IMR-90 (cell line): Measurements from ENCODE around the gene SLX4IP. TPM values are rescaled to one million over a fixed set of nuclear protein-coding genes. Genes with fewer than 3 reads are reported as not detected.

Source experiments
- ATAC-seq: fragments of 200-7000 bp; cut with Tn5 transposase; 2 replicates; pipeline ENCODE4 v1.9.1; 2020; ENCODE audit warnings: low read depth, mild to moderate bottlenecking, moderate library complexity
- BruUV-seq: library from RNA; stranded (reverse); fragments of 400-500 nt; replicated peaks from 2 replicates; lab custom pipeline; 2021; lab: Mats Ljungman, UMichigan
- CTCF ChIA-PET: fragments of 300-600 bp; formaldehyde crosslinking; extraction: SDS; loops from one replicate; lab custom pipeline; 2021; ENCODE audit warnings: antibody characterized with exemption; lab: Yijun Ruan, JAX
- POLR2A ChIA-PET: fragments of 300-600 bp; sonication (Branson Sonifier 250); formaldehyde crosslinking; loops from one replicate; lab custom pipeline; 2022; ENCODE audit warnings: antibody characterized with exemption; ENCODE audit not compliant: unreplicated experiment; lab: Charles Lee
- DNase-seq: peaks from one replicate; pipeline ENCODE4 v3.0.0; 2013
- H2AFZ ChIP-seq: replicated peaks from 2 replicates; pipeline ENCODE3; 2013; ENCODE audit warnings: low read length, mild to moderate bottlenecking; ENCODE audit not compliant: poor library complexity
- H2AK5ac ChIP-seq: 2 replicates; pipeline ENCODE4 v1.6.1; 2013; ENCODE audit warnings: low read depth, low read length, inconsistent platforms
- H2AK9ac ChIP-seq: replicated peaks from 2 replicates; pipeline ENCODE3; 2013; ENCODE audit warnings: mild to moderate bottlenecking, low read depth, low read length, moderate library complexity; ENCODE audit not compliant: poor library complexity
- H2BK120ac ChIP-seq: 2 replicates; pipeline ENCODE4 v1.6.1; 2013; ENCODE audit warnings: low read depth, low read length, inconsistent platforms
- H2BK15ac ChIP-seq: 3 replicates; pipeline ENCODE4 v1.6.1; 2013; ENCODE audit warnings: low read depth, low read length, inconsistent platforms
- H2BK20ac ChIP-seq: 2 replicates; pipeline ENCODE4 v1.6.1; 2013; ENCODE audit warnings: low read depth, mild to moderate bottlenecking, inconsistent platforms, low read length, moderate library complexity
- H2BK5ac ChIP-seq: 2 replicates; pipeline ENCODE4 v1.6.1; 2013; ENCODE audit warnings: mild to moderate bottlenecking, low read depth, low read length, inconsistent platforms; ENCODE audit not compliant: poor library complexity, severe bottlenecking
- H3K14ac ChIP-seq: replicated peaks from 2 replicates; pipeline ENCODE4 v1.6.1; 2013; ENCODE audit warnings: low read depth, low read length, inconsistent platforms
- H3K18ac ChIP-seq: 2 replicates; pipeline ENCODE4 v1.6.1; 2013; ENCODE audit warnings: low read depth, low read length, control low read depth
- H3K23ac ChIP-seq: 2 replicates; pipeline ENCODE4 v1.6.1; 2013; ENCODE audit warnings: low read depth, low read length, inconsistent platforms
- H3K27ac ChIP-seq: 2 replicates; pipeline ENCODE4 v1.5.1; 2013; ENCODE audit warnings: mild to moderate bottlenecking, control low read depth, low read length; ENCODE audit not compliant: insufficient read depth
- H3K27me3 ChIP-seq: 2 replicates; pipeline ENCODE4 v1.6.1; 2013; ENCODE audit warnings: low read length; ENCODE audit not compliant: control insufficient read depth, insufficient read depth
- H3K36me3 ChIP-seq: 2 replicates; pipeline ENCODE4 v1.6.1; 2013; ENCODE audit warnings: low read length, mixed read lengths; ENCODE audit not compliant: control insufficient read depth, insufficient read depth
- H3K4ac ChIP-seq: 2 replicates; pipeline ENCODE4 v1.6.1; 2013; ENCODE audit warnings: low read depth, low read length, inconsistent platforms
- H3K4me1 ChIP-seq: 2 replicates; pipeline ENCODE4 v1.6.1; 2013; ENCODE audit warnings: low read length, mixed read lengths; ENCODE audit not compliant: control insufficient read depth, insufficient read depth
- H3K4me2 ChIP-seq: 2 replicates; pipeline ENCODE4 v1.6.1; 2013; ENCODE audit warnings: low read depth, mild to moderate bottlenecking, control low read depth, low read length, moderate library complexity
- H3K4me3 ChIP-seq: 2 replicates; pipeline ENCODE4 v1.5.1; 2013; ENCODE audit warnings: low read depth, mild to moderate bottlenecking, control low read depth, low read length, moderate library complexity; ENCODE audit not compliant: insufficient read depth
- H3K56ac ChIP-seq: 2 replicates; pipeline ENCODE4 v1.6.1; 2013; ENCODE audit warnings: low read length, inconsistent platforms; ENCODE audit not compliant: insufficient read depth; ENCODE audit errors: extremely low read depth
- H3K79me1 ChIP-seq, 2 experiments: 2 replicates each; pipeline ENCODE4 v1.6.1; 2013; ENCODE audit warnings: low read length in 2 of 2, inconsistent platforms in 1 of 2, low read depth in 1 of 2
- H3K9ac ChIP-seq: 2 replicates; pipeline ENCODE4 v1.6.1; 2013; ENCODE audit warnings: low read depth, low read length, control low read depth
- H3K9me1 ChIP-seq: 2 replicates; pipeline ENCODE4 v1.6.1; 2013; ENCODE audit warnings: low read length, inconsistent platforms; ENCODE audit not compliant: insufficient read depth
- H3K9me3 ChIP-seq: 2 replicates; pipeline ENCODE4 v1.6.1; 2013; ENCODE audit warnings: low read length; ENCODE audit not compliant: control insufficient read depth, insufficient read depth
- H4K20me1 ChIP-seq: 2 replicates; pipeline ENCODE4 v1.6.1; 2013; ENCODE audit warnings: low read length, inconsistent platforms; ENCODE audit not compliant: insufficient read depth
- H4K5ac ChIP-seq: 2 replicates; pipeline ENCODE4 v1.6.1; 2013; ENCODE audit warnings: mild to moderate bottlenecking, low read depth, low read length, control low read depth
- H4K8ac ChIP-seq, 2 experiments: 2 replicates each; pipeline ENCODE4 v1.6.1; 2013; ENCODE audit warnings: low read depth in 2 of 2, low read length in 2 of 2, control low read depth in 1 of 2, inconsistent platforms in 1 of 2
- H4K91ac ChIP-seq: 2 replicates; pipeline ENCODE4 v1.6.1; 2013; ENCODE audit warnings: low read depth, low read length, inconsistent platforms; ENCODE audit not compliant: insufficient read depth
- BHLHE40 ChIP-seq: fragments of 150-350 bp; IDR thresholded peaks from 2 replicates; pipeline ENCODE4 v1.6.1; 2016; ENCODE audit warnings: mild to moderate bottlenecking, low read depth, low read length
- CHD1 ChIP-seq: IDR thresholded peaks from 2 replicates; pipeline ENCODE4 v1.6.1; 2012; ENCODE audit warnings: low read depth, low read length, improper control_type of control experiment
- CTCF ChIP-seq: conservative IDR thresholded peaks from 2 replicates; pipeline ENCODE4 v1.5.1; 2012; ENCODE audit warnings: mild to moderate bottlenecking, low read depth, low read length, improper control_type of control experiment
- FOS ChIP-seq: fragments of 150-350 bp; IDR thresholded peaks from 2 replicates; pipeline ENCODE4 v1.6.1; 2016; ENCODE audit warnings: low read depth, low read length
- MAFK ChIP-seq: IDR thresholded peaks from 2 replicates; pipeline ENCODE4 v1.6.1; 2012; ENCODE audit warnings: low read depth, low read length, improper control_type of control experiment
- MAZ ChIP-seq: IDR thresholded peaks from 2 replicates; pipeline ENCODE4 v1.6.1; 2012; ENCODE audit warnings: low read depth, mild to moderate bottlenecking, low read length, improper control_type of control experiment, moderate library complexity, borderline replicate concordance
- MXI1 ChIP-seq: IDR thresholded peaks from 2 replicates; pipeline ENCODE4 v1.6.1; 2012; ENCODE audit warnings: low read depth, mild to moderate bottlenecking, low read length, moderate library complexity, borderline replicate concordance
- POLR2A ChIP-seq: IDR thresholded peaks from 2 replicates; pipeline ENCODE4 v1.6.1; 2012; ENCODE audit warnings: mild to moderate bottlenecking, low read depth, low read length
- RAD21 ChIP-seq: IDR thresholded peaks from 2 replicates; pipeline ENCODE4 v1.6.1; 2012; ENCODE audit warnings: low read length, improper control_type of control experiment
- RCOR1 ChIP-seq: IDR thresholded peaks from 2 replicates; pipeline ENCODE4 v1.6.1; 2012; ENCODE audit warnings: mild to moderate bottlenecking, low read length, improper control_type of control experiment; ENCODE audit not compliant: insufficient replicate concordance
- WGBS, 2 experiments: methylation state at CpG; one replicate each; pipeline versions ENCODE4 v1.1.5 to v1.1.7; 2013; ENCODE audit warnings: missing lambda C conversion rate in 2 of 2; ENCODE audit not compliant: insufficient read length in 1 of 2; ENCODE audit errors: extremely low coverage in 2 of 2; 5-methylcytosine and 5-hydroxymethylcytosine counted together
- dilution Hi-C: fragments of 300-500 bp; cut with HindIII; formaldehyde crosslinking; loops from one replicate; pipeline ENCODE4 v1.14.3; 2018; ENCODE audit warnings: low sequenced_read_pairs; ENCODE audit not compliant: unreplicated experiment
- in situ Hi-C: fragments of 300-500 bp; cut with MboI; formaldehyde crosslinking; loops from 3 replicates; pipeline ENCODE4 v1.14.3; 2019; ENCODE audit warnings: low sequenced_read_pairs, inconsistent platforms, mixed read lengths
- intact Hi-C: fragments of 100-400 bp; cut with micrococcal nuclease; formaldehyde crosslinking; loops from 2 replicates; pipeline ENCODE4 v1.10.0; 2022
- polyA plus RNA-seq, 3 experiments: library from polyadenylated mRNA; depleted of rRNA; stranded (reverse); fragments of >200 nt; gene quantifications; 2 replicates each; pipeline ENCODE4 v1.2.3, GENCODE V29; 2012; ENCODE audit warnings: low replicate concordance in 1 of 3
- total RNA-seq: library from RNA; depleted of rRNA; stranded (reverse); fragments of >200 nt; gene quantifications from 2 replicates; pipeline ENCODE4 v1.2.3, GENCODE V29; 2012

SLX4IP gene
- total and polyA plus RNA-seq, 2 of the 4 experiments (the other 2 are of a cell fraction), result 1.3 to 5.9 TPM

- Histone ChIP-seq H2AK9ac (no peak overlapping the region), H3K79me1 (0 out of 4 replicates have a peak, but pooled peaks cover 0 to under 1% of the 10 kb centered on the region in 2 experiments), H4K91ac (no peak overlapping the region), H2BK120ac (no peak overlapping the region), H3K9ac (no peak overlapping the region), H3K27ac (no peak overlapping the region), H4K20me1 (no peaks in the 10 kb centered on the region), H3K9me1 (peaks cover 3% of the 10 kb centered on the region; the same call in 1 of the 2 replicates), H3K4ac (no peak overlapping the region), H3K18ac (no peak overlapping the region), H3K4me3 (no peak overlapping the region), H2AK5ac (no peak overlapping the region), H2BK20ac (no peak overlapping the region), H4K8ac (no peak overlapping the region), H3K4me2 (no peak overlapping the region), H3K14ac (no peak overlapping the region), H3K27me3 (no peaks in the 10 kb centered on the region), H2BK5ac (no peak overlapping the region), H2AFZ (no peak overlapping the region), H3K23ac (no peak overlapping the region), H4K5ac (no peak overlapping the region), H3K9me3 (no peaks in the 10 kb centered on the region), H3K36me3 (0 out of 2 replicates have a peak, but pooled peaks cover 1% of the 10 kb centered on the region), H3K56ac (no peak overlapping the region), H3K4me1 (peaks cover 13% of the 10 kb centered on the region), H2BK15ac (no peak overlapping the region)
- BruUV-seq, result no TSS peak
- in situ Hi-C loops, result loop anchor here (5.0 kb wide), 1 partner anchor 84 kb away; no protein-coding TSS in a partner anchor
- ATAC-seq, result no peak
- TF ChIP-seq MXI1 (no peak), CHD1 (no peak), RAD21 (no peak), MAFK (no peak), MAZ (no peak), RCOR1 (no peak), BHLHE40 (no peak), FOS (no peak), POLR2A (no peak), CTCF (no peak)
- ChIA-PET POLR2A (no interaction called here), CTCF (no interaction called here)
- intact Hi-C loops, result no loop called here
- WGBS, 2 experiments, result no CpG with 5 or more reads among the region's 4 CpGs
- DNase-seq, result no peak
- dilution Hi-C loops, result no loop called here
Measured at GRCh38 chr20:10562899-10563298, 127.8 kb downstream of the SLX4IP start.
